NCI-H1092 (cell line): Measurements from ENCODE around the gene NNMT.
"Not testable (repeated sequence)": the region's sequence is repeated elsewhere in the genome, so short reads cannot be mapped to it uniquely, and the experiment has no call there.

ENCODE experiments used
- DNase-seq: peaks from one replicate; lab custom pipeline; 2025; lab: John Stamatoyannopoulos, UW

The NNMT gene

GRCh38 chr11:114310095-114310494 is 13.9 kb downstream of the NNMT start:
- DNase-seq = no peak

- DNase-seq = no peak
Observed at GRCh38 chr11:114311946-114312345, 15.7 kb downstream of the NNMT start.

- DNase-seq = no peak
Observed at GRCh38 chr11:114314096-114314495, 17.9 kb downstream of the NNMT start.

- DNase-seq = no peak
Observed at GRCh38 chr11:114315749-114316368, 19.7 kb downstream of the NNMT start.

- no peak for DNase-seq
Observed at GRCh38 chr11:114316980-114317786, 21.0 kb downstream of the NNMT start.

GRCh38 chr11:114317787-114318137 is 21.6 kb downstream of the NNMT start:
- DNase-seq = peak; percentile 50

- DNase-seq = no peak
Observed at GRCh38 chr11:114318361-114318760, 22.2 kb downstream of the NNMT start.

GRCh38 chr11:114319716-114320328 is 23.6 kb downstream of the NNMT start:
- DNase-seq = no peak

- no peak for DNase-seq
Observed at GRCh38 chr11:114321621-114322257, 25.5 kb downstream of the NNMT start.

GRCh38 chr11:114322934-114323333 is 26.7 kb downstream of the NNMT start:
- no peak for DNase-seq

GRCh38 chr11:114326151-114326550 is 30.0 kb downstream of the NNMT start:
- DNase-seq = no peak

GRCh38 chr11:114326776-114327175 is 30.6 kb downstream of the NNMT start:
- no peak for DNase-seq

GRCh38 chr11:114330373-114330772 is 34.2 kb downstream of the NNMT start:
- no peak for DNase-seq

GRCh38 chr11:114340311-114341131 is 44.3 kb downstream of the NNMT start:
- peak; percentile 57 for DNase-seq

- DNase-seq = not testable (repeated sequence)
Observed at GRCh38 chr11:114341667-114342066, 45.5 kb downstream of the NNMT start.

GRCh38 chr11:114342476-114342875 is 46.3 kb downstream of the NNMT start:
- no peak for DNase-seq

GRCh38 chr11:114343020-114343419 is 46.8 kb downstream of the NNMT start:
- DNase-seq = no peak

- no peak for DNase-seq
Observed at GRCh38 chr11:114343493-114343892, 47.3 kb downstream of the NNMT start.

- DNase-seq = no peak
Observed at GRCh38 chr11:114344494-114344893, 48.3 kb downstream of the NNMT start.

- DNase-seq = no peak
Observed at GRCh38 chr11:114345575-114346222, 49.5 kb downstream of the NNMT start.

- no peak for DNase-seq
Observed at GRCh38 chr11:114346709-114347141, 50.5 kb downstream of the NNMT start.
